PC-3 (cell line): Measurements from ENCODE around the gene ULK4.

ENCODE experiments used
- EZH2phosphoT487 ChIP-seq: fragments of 300-600 bp; sonication (generic); IDR thresholded peaks from 2 replicates; pipeline ENCODE4 v1.6.1; 2018; ENCODE audit warnings: mild to moderate bottlenecking, antibody characterized with exemption, low read length, borderline replicate concordance
- TF ChIP-seq, protein P1 (sequence below): fragments of 300-600 bp; sonication (generic); conservative IDR thresholded peaks from 2 replicates; pipeline ENCODE4 v1.5.1; 2017; ENCODE audit warnings: antibody characterized with exemption, low read depth, mild to moderate bottlenecking, low read length

DNA sequence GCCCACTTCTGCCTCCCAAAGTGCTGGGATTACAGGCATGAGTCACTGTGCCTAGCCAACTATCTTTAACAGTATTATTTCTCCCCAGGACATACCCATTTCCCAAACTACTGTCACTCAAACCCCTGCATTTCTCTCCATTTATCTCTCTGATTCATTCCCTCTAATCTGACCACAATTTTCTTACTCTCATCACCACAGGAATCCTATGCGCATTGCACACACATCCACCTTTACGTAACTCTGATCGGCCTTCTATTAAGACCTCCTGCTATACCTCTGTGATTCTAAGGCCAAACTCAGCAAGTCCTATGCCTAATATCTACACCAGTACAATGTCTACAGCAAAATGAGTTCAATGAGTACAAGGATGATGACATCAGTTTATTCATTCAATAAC is 235.0 kb downstream of the ULK4 start:
- TF ChIP-seq EZH2phosphoT487: no peak
- TF ChIP-seq, protein P1, sequence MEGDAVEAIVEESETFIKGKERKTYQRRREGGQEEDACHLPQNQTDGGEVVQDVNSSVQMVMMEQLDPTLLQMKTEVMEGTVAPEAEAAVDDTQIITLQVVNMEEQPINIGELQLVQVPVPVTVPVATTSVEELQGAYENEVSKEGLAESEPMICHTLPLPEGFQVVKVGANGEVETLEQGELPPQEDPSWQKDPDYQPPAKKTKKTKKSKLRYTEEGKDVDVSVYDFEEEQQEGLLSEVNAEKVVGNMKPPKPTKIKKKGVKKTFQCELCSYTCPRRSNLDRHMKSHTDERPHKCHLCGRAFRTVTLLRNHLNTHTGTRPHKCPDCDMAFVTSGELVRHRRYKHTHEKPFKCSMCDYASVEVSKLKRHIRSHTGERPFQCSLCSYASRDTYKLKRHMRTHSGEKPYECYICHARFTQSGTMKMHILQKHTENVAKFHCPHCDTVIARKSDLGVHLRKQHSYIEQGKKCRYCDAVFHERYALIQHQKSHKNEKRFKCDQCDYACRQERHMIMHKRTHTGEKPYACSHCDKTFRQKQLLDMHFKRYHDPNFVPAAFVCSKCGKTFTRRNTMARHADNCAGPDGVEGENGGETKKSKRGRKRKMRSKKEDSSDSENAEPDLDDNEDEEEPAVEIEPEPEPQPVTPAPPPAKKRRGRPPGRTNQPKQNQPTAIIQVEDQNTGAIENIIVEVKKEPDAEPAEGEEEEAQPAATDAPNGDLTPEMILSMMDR: no peak
